Spleen (tissue), 7 donors: ENCODE measurements around the gene KLF13.

Experiments used
- CTCF ChIP-seq, 11 experiments: fragments of 200-600 bp in 7 of 11; fragments of 450-650 bp in 4 of 11; sonication (generic) in 4 of 11; IDR thresholded peaks in 8 of 11; conservative IDR thresholded peaks in 3 of 11; 1 replicate in 7 of 11; 2 replicates in 4 of 11; pipeline versions ENCODE4 v1.4.0 to v1.8.0; 2016 to 2021; ENCODE audit warnings: antibody characterized with exemption in 11 of 11, inconsistent platforms in 4 of 11, mild to moderate bottlenecking in 1 of 11
- POLR2A ChIP-seq, 3 donors: fragments of 450-650 bp; IDR thresholded peaks; one replicate each; pipeline ENCODE4 v1.5.1; 2017; ENCODE audit warnings: antibody characterized with exemption in 3 of 3, mild to moderate bottlenecking in 1 of 3
- POLR2AphosphoS5 ChIP-seq, 3 donors: sonication (generic); formaldehyde crosslinking; IDR thresholded peaks; one replicate each; pipeline ENCODE4 v1.5.1; 2017; ENCODE audit warnings: antibody characterized with exemption in 3 of 3
- donor health status: DM: no; HTN: no; CAD: no; lungs with moderate emphysema.
- donor health status: DM: no; HTN: no; CAD: no.
- donor health status: DM: no; HTN: no; CAD: no.

GRCh38 chr15:31301673-31301990, 25.0 kb upstream of the KLF13 start:
- TF ChIP-seq CTCF (IDR thresholded peaks at IDR 0.05 in 8 of 11, conservative IDR thresholded peaks at IDR 0.05 in 3 of 11), result no peak
- no peak for TF ChIP-seq POLR2A (IDR thresholded peaks at IDR 0.05)
- no peak for TF ChIP-seq POLR2AphosphoS5 (IDR thresholded peaks at IDR 0.05)
